ENCODE measurements around the gene CDKN2C. TPM values are rescaled to one million over a fixed set of nuclear protein-coding genes. Genes with fewer than 3 reads are reported as not detected.

CDKN2C gene
- total RNA-seq, 2 donors from 2014 or later = 0.66 TPM

GRCh38 chr1:50985094-50985493, 15.0 kb downstream of the CDKN2C start:
- Histone ChIP-seq H3K27me3 (ENCODE audit: control insufficient read depth, insufficient read depth, low read length, poor library complexity, severe bottlenecking) (peaks cover 67% of the 10 kb centered on the region), H3K4me3 (ENCODE audit: low read length) (no peak overlapping the region), H3K36me3 (ENCODE audit: control insufficient read depth, insufficient read depth, low read length) (no peaks in the 10 kb centered on the region), H3K9me3 (ENCODE audit: control insufficient read depth, low read length) (no peaks in the 10 kb centered on the region), H3K9ac (ENCODE audit: extremely low read depth, low read length, poor library complexity, severe bottlenecking) (no peak overlapping the region), H3K27ac (ENCODE audit: low read depth, low read length) (no peak overlapping the region), H3K4me1 (ENCODE audit: control insufficient read depth, insufficient read depth, low read length) (no peaks in the 10 kb centered on the region)
- H3K27me3 Mint-ChIP-seq (ENCODE audit: insufficient read depth) = peaks cover 58% of the 10 kb centered on the region
- 29 to 48% methylated on average over 1 of the region's 1 CpG for WGBS, 2 experiments (ENCODE audit: insufficient coverage in 1 of 2, insufficient read length in 1 of 2)
- no peak for TF ChIP-seq CTCF (conservative IDR thresholded peaks at IDR 0.05)
- H3K36me3 Mint-ChIP-seq (ENCODE audit: low read depth) = no peaks in the 10 kb centered on the region
- H3K27ac Mint-ChIP-seq = no peak overlapping the region
- no peak overlapping the region for H3K4me3 Mint-ChIP-seq
- H3K9me3 Mint-ChIP-seq = no peaks in the 10 kb centered on the region
- no peak for DNase-seq
- H3K4me1 Mint-ChIP-seq = no peaks in the 10 kb centered on the region

GRCh38 chr1:50986653-50987052, 16.6 kb downstream of the CDKN2C start:
- TF ChIP-seq CTCF (conservative IDR thresholded peaks at IDR 0.05) = no peak
- Mint-ChIP-seq H3K27me3 (ENCODE audit: insufficient read depth) (peaks cover 43% of the 10 kb centered on the region), H3K36me3 (ENCODE audit: low read depth) (no peaks in the 10 kb centered on the region), H3K27ac (no peak overlapping the region), H3K9me3 (no peaks in the 10 kb centered on the region), H3K4me1 (no peaks in the 10 kb centered on the region), H3K4me3 (no peak overlapping the region)
- 60 to 83% methylated on average over 1 to 3 of the region's 4 CpGs for WGBS, 2 experiments (ENCODE audit: insufficient coverage in 1 of 2, insufficient read length in 1 of 2)
- Histone ChIP-seq H3K9me3 (ENCODE audit: control insufficient read depth, low read length) (no peaks in the 10 kb centered on the region), H3K4me3 (ENCODE audit: low read length) (no peak overlapping the region), H3K27me3 (ENCODE audit: control insufficient read depth, insufficient read depth, low read length, poor library complexity, severe bottlenecking) (peaks cover 52% of the 10 kb centered on the region), H3K9ac (ENCODE audit: extremely low read depth, low read length, poor library complexity, severe bottlenecking) (no peak overlapping the region), H3K4me1 (ENCODE audit: control insufficient read depth, insufficient read depth, low read length) (no peaks in the 10 kb centered on the region), H3K27ac (ENCODE audit: low read depth, low read length) (no peak overlapping the region), H3K36me3 (ENCODE audit: control insufficient read depth, insufficient read depth, low read length) (no peaks in the 10 kb centered on the region)
- no peak for DNase-seq

- peaks cover 22% of the 10 kb centered on the region for H3K27me3 ChIP-seq (ENCODE audit: control insufficient read depth, insufficient read depth, low read length, poor library complexity, severe bottlenecking)
- 71% methylated on average over 1 of the region's 2 CpGs; no CpG with 5 or more reads in 1 of the 2 experiments for WGBS, 2 experiments (ENCODE audit: insufficient coverage in 1 of 2, insufficient read length in 1 of 2)
- no peak overlapping the region for H3K4me3 Mint-ChIP-seq
Observed at GRCh38 chr1:50989694-50990093, 19.6 kb downstream of the CDKN2C start.

More at GRCh38 chr1:50989694-50990093, 19.6 kb downstream of the CDKN2C start:
- Mint-ChIP-seq H3K36me3 (ENCODE audit: low read depth) (no peaks in the 10 kb centered on the region), H3K27ac (no peak overlapping the region), H3K27me3 (ENCODE audit: insufficient read depth) (peaks cover 18% of the 10 kb centered on the region), H3K4me1 (no peaks in the 10 kb centered on the region), H3K9me3 (no peaks in the 10 kb centered on the region)
- no peak for DNase-seq
- Histone ChIP-seq H3K4me1 (ENCODE audit: control insufficient read depth, insufficient read depth, low read length) (no peaks in the 10 kb centered on the region), H3K4me3 (ENCODE audit: low read length) (no peak overlapping the region), H3K27ac (ENCODE audit: low read depth, low read length) (no peak overlapping the region), H3K36me3 (ENCODE audit: control insufficient read depth, insufficient read depth, low read length) (no peaks in the 10 kb centered on the region), H3K9ac (ENCODE audit: extremely low read depth, low read length, poor library complexity, severe bottlenecking) (no peak overlapping the region), H3K9me3 (ENCODE audit: control insufficient read depth, low read length) (no peaks in the 10 kb centered on the region)
- TF ChIP-seq CTCF (conservative IDR thresholded peaks at IDR 0.05) = no peak
